HG02840 (cell line): ENCODE results near the gene METTL15.
"Not testable (repeated sequence)": the region's sequence is repeated elsewhere in the genome, so short reads cannot be mapped to it uniquely, and the experiment has no call there.

Source experiments
- ATAC-seq: cut with Tn5 transposase; IDR thresholded peaks from one replicate; pipeline ENCODE4 v1.9.1; 2021; ENCODE audit warnings: mild to moderate bottlenecking, moderate library complexity, moderate number of reproducible peaks; ENCODE audit not compliant: unreplicated experiment, low FRiP score

METTL15 gene

GRCh38 chr11:28366549-28367346 is 258.6 kb downstream of the METTL15 start:
- no peak for ATAC-seq

- not testable (repeated sequence) for ATAC-seq
Observed at GRCh38 chr11:28378095-28378494, 269.9 kb downstream of the METTL15 start.
